Activated CD4-positive, alpha-beta T cell treated with anti-CD3 and anti-CD28 coated beads for 4 hours (primary cell): ENCODE measurements around the gene VSTM1.

Experiments used
- DNase-seq, 2 donors: peaks; one replicate each; pipeline ENCODE4 v3.0.0-alpha.2; 2020

VSTM1 gene

GRCh38 chr19:54009440-54009839 is 54.3 kb downstream of the VSTM1 start:
- DNase-seq: no peak

GRCh38 chr19:54002495-54003315 is 61.0 kb downstream of the VSTM1 start:
- DNase-seq: no peak

GRCh38 chr19:54001496-54001895 is 62.2 kb downstream of the VSTM1 start:
- DNase-seq: no peak

- no peak for DNase-seq
Measured at GRCh38 chr19:53999694-54000093, 64.0 kb downstream of the VSTM1 start.

- DNase-seq: no peak
Measured at GRCh38 chr19:53998223-53998622, 65.5 kb downstream of the VSTM1 start.

- no peak for DNase-seq
Measured at GRCh38 chr19:53994811-53995210, 68.9 kb downstream of the VSTM1 start.

GRCh38 chr19:53993448-53993847 is 70.2 kb downstream of the VSTM1 start:
- DNase-seq: no peak

- DNase-seq: no peak
Measured at GRCh38 chr19:53992815-53993214, 70.9 kb downstream of the VSTM1 start.

GRCh38 chr19:53992211-53992610 is 71.5 kb downstream of the VSTM1 start:
- DNase-seq: no peak

- no peak for DNase-seq
Measured at GRCh38 chr19:53991224-53992113, 72.2 kb downstream of the VSTM1 start, which contains the start of gene CACNG6. CACNG6 (plus strand) TSS chr19:53991637; CDS start chr19:53992878, 1,241 bp downstream.
